Retina (tissue), 1 donor: Measurements from ENCODE around the gene PAX6.
A peak's percentile ranks its signal among the peaks of the same experiment; 100 is the strongest.

Experiments used
- DNase-seq: peaks from one replicate; pipeline ENCODE4 v3.0.0-alpha.2; 2016

Gene PAX6

DNA sequence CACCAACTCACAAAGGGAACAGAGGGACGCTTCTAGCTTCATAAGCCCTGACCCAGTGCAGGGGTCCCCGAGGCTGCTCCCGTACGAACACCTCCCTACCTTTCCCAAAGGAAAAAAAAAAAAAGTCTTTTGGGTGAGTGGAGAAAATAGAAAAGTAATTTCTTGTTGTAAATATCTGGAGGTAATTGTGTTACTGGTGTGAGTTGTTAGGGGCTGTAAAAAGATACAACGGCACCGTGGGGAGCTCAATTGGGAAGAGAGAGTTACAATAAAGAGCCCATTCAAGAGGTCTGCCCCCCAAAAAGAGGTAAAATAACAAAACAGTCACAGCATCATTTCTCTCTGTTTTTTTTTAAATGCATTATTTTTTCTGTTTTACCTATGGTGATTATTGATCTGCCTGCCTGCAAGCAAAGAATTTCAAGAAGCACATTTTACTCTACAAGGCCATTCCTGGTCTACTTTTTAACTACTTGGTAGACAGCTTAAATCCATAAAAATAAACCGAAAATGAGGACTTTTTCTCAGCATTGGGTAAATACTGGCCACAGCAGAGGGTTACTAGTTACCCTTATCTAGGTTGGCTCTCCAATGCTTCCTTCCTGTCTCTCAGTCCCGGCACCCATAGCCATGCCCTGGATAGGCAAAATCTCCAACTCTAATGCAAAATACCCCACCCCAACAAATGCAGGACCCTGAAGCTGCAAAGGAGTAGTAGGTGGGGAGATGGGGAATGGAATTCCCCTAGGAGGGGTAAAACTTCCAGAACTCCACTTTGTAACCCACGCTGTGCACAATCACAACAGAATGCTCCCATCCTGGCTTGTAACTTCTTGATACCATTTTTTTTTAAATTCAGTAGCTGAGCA is 3.1 kb downstream of the PAX6 start:
- DNase-seq: no peak

- peak; percentile 73 for DNase-seq
These were observed 4.0 kb downstream of the PAX6 start for GRCh38 chr11:31806928-31807798.

DNA sequence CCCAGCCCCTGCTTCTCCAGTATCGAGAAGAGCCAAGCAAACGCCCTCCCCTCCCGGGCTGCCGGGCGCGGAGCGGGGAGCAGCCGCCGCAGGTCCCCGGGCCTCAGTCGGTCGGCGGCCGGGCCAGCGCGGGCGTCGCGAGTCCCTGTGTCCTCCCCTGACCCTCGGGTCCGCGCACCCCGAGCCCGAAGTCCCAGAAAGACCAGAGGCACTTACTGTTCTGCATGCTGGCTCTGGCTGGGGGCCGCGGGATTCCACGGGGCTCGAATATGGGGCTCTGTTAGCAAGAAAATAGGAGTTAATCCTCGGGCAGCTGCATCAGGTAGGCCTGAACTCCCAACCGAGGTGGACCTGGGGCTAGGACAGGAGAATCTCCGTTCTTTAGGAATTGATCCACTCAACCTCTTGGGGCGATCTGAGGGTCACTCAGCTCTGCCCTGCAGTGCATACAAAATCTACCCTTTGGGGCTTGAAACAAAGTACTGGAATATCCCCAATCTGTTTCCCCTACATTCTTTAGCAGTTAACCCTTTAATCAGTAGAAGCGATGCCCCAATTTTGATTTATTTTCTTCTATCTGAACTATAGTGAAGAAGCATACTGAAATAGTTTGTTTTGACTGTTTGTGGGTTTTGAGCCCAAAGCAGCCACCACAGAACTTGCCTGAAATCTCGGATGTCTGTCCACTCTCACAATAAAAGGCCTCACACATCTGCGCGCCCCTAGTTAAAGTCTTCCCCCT is 4.8 kb downstream of the PAX6 start:
- peak; percentile 66 for DNase-seq

DNA sequence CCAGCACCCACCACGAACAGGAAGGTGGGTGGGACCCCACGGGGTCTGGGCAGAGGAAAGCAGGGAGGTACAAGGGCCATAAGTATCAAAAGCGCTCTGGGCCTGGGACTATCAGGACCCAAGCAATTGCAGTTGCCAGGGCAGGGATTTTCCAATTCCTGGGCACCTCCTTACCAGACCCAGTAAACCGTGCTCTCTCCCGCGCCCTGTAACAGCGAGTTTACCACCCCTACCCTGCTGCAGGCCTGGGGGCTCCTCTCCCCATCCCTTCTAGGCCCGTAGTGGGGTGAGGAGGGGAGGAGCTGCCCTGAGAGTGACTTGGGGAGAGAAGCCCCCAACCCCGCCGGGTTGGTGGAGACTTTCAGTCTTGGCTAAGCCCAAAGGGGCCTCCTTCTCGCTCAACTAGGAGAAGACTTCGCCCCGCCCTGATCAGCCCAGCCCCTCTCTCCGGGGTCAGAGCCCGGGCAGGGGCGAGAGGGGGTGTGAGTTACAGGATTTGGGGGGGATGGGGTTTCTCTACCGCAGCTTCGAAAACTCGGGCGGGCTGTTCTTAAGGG is 5.4 kb downstream of the PAX6 start:
- peak; percentile 85 for DNase-seq

- DNase-seq: no peak
These were observed 6.0 kb downstream of the PAX6 start for GRCh38 chr11:31805037-31805628.

DNA sequence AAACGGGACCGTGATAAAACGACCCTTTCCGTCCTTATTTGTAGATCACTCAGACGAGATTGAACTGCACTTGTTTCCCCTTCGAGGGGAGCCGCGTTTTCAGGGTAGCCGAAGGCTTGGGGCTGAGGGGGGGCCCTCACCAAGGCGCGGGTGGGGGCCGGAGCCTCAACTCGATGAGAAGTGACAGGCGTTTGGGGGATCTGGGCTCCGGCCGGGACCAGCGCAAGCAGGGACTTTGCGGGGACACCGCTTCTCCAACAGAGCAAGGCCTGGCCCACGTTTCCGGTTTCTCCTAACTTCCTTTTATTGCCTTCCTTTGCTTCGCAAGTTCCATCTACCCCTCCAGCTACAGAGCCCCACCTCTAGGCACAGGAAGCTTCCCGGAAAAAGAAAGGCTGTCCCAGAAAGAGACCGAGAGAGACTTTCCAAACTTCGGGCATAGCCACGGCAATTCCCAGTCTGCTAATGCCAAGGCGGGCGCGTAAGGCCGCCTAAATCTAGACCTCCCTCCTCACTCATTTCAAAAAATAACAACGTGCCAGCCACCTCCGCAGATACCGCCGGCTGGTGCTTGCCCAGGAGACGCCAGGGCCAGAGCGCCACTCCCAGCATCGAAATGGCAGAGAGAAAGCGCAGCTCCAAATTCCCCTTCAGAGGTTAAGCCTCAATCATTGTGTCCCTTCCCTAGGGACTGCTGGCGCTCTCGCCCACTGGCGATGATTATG is 6.6 kb downstream of the PAX6 start:
- DNase-seq: peak; percentile 92

DNA sequence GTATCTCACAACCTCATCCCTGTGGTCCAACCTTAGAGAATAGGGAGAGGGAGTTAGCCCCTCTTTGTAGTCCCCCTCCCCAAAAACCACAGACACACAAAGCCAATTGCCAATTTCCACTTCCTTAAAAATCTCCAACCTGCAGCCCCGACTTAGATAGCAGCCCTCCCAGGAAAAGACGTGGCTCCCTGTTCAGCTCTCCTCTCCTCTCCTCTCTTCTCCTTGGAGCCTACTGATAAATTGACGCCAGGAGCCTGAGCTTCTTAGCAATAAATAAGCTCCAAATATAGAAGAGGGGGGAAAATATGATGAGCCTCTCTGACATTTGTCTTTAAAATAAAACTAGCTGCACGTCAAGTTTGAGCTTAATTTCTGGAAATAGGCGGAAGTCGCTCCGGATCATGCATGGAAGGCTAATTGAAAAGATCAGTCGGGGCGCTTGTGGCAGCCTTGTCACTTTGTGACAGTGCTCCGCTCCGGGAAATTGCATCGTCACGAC is 7.3 kb downstream of the PAX6 start:
- no peak for DNase-seq

DNA sequence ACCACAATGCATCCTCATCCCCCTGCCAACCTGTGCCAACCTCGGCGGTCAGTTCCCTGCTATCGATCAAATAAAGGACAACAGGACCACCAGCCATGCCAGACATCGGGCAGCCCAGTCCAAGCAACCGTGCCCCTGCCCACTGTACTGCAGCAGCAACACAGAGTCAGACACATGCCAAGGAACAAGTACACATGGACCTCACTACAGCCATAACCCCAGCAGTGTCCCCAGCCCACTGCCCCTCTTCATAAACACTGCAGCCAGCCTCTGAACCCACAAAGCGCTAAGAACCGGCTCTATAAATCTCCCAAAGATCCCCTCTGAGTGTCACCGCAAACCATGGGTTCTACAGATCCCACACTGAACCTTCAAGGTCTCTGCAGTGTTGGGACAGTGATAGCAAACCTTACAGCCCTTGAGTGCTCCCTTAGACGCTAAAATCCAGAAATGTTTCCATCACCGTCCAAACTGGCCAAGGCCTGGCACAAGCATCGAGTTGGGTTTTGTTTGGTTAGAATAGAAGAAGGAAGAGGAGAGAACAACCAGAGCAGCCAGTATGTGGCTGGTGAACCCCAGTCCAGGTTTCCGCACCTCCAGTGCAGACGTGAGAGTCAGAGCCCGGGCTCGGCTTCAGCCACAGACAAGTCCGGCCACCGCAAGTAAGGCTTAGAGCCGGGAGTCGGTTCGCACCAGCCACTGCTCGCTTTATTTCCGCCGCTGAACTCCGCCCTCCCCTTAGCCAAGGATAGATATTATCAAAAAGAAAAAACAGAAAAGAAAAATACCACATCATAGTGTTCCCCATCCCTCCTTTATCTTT is 7.9 kb downstream of the PAX6 start:
- DNase-seq: peak; percentile 82

GRCh38 chr11:31802609-31802989 is 8.5 kb downstream of the PAX6 start:
- peak; percentile 81 for DNase-seq

GRCh38 chr11:31802000-31802551 is 9.0 kb downstream of the PAX6 start:
- no peak for DNase-seq

DNA sequence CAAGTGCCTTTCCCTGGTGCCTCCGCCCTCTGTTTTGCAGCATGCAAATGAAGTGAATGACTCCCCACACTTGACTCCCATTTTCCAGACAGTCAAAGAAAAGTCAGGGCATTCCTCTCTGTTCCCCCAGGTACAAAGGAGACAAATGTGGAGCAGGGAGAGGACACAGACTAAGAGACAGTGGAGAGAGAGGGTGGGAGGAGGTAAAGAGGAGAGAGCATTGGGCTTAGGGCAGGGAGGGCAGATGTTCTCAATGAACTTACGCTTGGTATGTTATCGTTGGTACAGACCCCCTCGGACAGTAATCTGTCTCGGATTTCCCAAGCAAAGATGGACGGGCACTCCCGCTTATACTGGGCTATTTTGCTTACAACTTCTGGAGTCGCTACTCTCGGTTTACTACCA is 9.8 kb downstream of the PAX6 start:
- DNase-seq: peak; percentile 79

DNA sequence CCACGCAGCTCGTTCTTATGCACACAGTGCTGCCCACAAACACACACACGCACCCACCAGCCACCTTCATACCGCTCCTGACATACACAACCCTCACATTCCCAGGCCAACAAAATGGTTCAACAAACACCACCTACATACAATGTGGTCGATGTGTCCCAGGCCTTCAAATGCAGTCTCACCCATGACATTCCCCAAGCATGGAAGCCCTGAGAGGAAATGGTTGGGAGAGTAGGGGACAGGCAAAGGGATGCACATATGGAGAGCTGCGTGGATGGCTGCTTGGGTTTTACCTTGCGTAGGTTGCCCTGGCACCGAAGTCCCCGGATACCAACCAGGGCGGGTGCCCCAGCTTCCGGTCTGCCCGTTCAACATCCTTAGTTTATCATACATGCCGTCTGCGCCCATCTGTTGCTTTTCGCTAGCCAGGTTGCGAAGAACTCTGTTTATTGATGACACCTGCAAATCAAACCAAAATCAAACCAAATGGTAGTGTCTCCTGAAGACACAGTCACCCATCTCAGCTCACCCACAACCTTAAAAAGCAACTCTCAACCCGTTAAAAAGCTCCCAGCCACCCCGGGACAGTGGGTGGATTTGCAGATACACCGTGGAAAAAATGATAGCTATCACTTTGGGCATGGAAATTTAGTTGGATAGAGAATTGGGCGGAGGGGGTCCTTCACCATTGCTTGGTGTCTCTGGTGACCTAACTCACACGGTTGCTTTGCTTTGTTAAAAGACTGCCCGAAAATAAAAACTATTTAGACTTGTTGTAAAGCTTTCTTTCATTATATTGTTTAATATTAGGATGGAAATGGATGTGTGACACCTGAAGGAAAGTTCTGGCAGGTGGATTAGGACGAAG is 10.5 kb downstream of the PAX6 start:
- peak; percentile 73 for DNase-seq

DNA sequence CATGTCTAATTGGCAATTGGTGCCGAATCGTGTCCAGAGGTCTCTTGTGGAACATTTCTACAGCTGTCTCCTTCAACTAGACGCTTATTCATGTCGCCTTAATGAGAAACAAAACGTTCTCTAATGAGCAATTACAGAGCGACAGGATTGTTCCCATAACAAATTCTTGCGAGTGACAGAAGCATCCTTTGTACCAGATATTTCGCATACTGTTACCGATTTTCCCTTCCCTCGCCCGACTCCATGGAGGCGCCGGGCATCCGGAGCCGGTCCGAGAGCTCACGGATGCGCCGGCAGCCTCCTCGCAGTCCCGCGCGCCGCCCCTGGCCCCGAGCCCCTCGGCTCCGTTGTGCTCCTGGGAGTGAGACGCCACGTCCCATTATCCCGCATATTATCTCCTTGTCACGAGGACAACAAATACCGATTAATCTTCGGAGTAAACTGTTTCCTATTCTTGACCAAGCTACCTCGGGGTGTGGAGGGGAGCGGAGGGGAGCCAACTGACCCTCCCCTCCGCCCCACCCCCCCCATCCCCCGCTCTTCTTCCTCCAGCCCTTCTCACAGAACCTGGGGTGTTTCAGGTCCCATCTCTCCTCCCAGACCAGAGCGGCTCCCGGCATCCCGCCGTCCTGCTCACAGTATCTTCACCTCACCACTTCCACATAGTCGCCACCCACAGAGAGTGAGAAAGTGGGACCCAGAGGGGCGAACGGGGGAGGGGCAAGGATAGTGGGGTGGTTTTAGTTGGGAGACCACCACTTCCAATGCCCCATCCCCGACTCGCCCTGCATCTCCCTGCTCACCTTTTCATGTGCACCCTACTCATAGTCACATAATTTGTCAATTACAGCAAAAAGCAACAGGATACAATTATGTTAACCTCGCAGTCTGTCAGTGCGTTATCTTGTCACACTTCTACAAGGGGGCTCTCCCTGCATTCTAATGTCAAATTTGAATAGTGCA is 11.4 kb downstream of the PAX6 start:
- DNase-seq: peak; percentile 89

GRCh38 chr11:31798554-31799434 is 12.3 kb downstream of the PAX6 start:
- peak; percentile 89 for DNase-seq

- no peak for DNase-seq
These were observed 13.0 kb downstream of the PAX6 start for GRCh38 chr11:31798057-31798553.

- peak; percentile 75 for DNase-seq
These were observed 13.7 kb downstream of the PAX6 start for GRCh38 chr11:31797190-31798056.
